H1 (cell line): ENCODE results near the gene RPS18. TPM values are rescaled to one million over a fixed set of nuclear protein-coding genes. Genes with fewer than 3 reads are reported as not detected.

Source experiments
- CTCF ChIA-PET: fragments of 300-600 bp; sonication (Branson Sonifier 250); formaldehyde crosslinking; loops from one replicate; lab custom pipeline; 2021; ENCODE audit not compliant: partially characterized antibody; lab: Charles Lee
- POLR2A ChIA-PET: fragments of 300-600 bp; sonication (Branson Sonifier 250); formaldehyde crosslinking; loops from one replicate; lab custom pipeline; 2021; ENCODE audit warnings: inconsistent platforms; ENCODE audit not compliant: partially characterized antibody; lab: Charles Lee
- DNase-seq, 2 experiments: peaks; one replicate each; pipeline versions ENCODE4 v3.0.0 to v3.0.0-alpha.2; 2010 to 2022; ENCODE audit warnings: low spot score in 2 of 2, low read depth in 1 of 2, mixed read lengths in 1 of 2
- FAIRE-seq: peaks from 2 replicates; lab custom pipeline; 2011; peaks lifted over from hg19 to GRCh38; lab: Jason Lieb, UNC
- H2AFZ ChIP-seq: 2 replicates; pipeline ENCODE4 v1.8.1; 2012; ENCODE audit warnings: low read length, inconsistent platforms
- H2AK5ac ChIP-seq: 2 replicates; pipeline ENCODE4 v1.6.1; 2013; ENCODE audit warnings: low read depth, low read length
- H2BK120ac ChIP-seq: replicated peaks from 2 replicates; pipeline ENCODE3; 2013; ENCODE audit warnings: low read depth, low read length, inconsistent platforms
- H2BK12ac ChIP-seq: 2 replicates; pipeline ENCODE4 v1.6.1; 2013; ENCODE audit warnings: low read depth, low read length
- H2BK15ac ChIP-seq: 2 replicates; pipeline ENCODE4 v1.6.1; 2013; ENCODE audit warnings: low read length
- H2BK20ac ChIP-seq: 2 replicates; pipeline ENCODE4 v1.6.1; 2013; ENCODE audit warnings: low read length
- H2BK5ac ChIP-seq: 2 replicates; pipeline ENCODE4 v1.6.1; 2013; ENCODE audit warnings: low read depth, low read length
- H3K14ac ChIP-seq: 2 replicates; pipeline ENCODE4 v1.6.1; 2013; ENCODE audit warnings: inconsistent platforms; ENCODE audit not compliant: insufficient read length
- H3K18ac ChIP-seq: 2 replicates; pipeline ENCODE4 v1.6.1; 2013; ENCODE audit warnings: low read length; ENCODE audit errors: extremely low read depth
- H3K23ac ChIP-seq: 2 replicates; pipeline ENCODE4 v1.6.1; 2013; ENCODE audit warnings: inconsistent platforms; ENCODE audit not compliant: insufficient read length
- H3K23me2 ChIP-seq: 2 replicates; pipeline ENCODE4 v1.6.1; 2013; ENCODE audit warnings: low read depth, low read length
- H3K27ac ChIP-seq: 2 replicates; pipeline ENCODE4 v1.6.1; 2011; ENCODE audit warnings: low read depth, low read length, inconsistent platforms
- H3K27me3 ChIP-seq, 4 experiments: replicated peaks in 1 of 4; 1 replicate in 1 of 4; 2 replicates in 3 of 4; pipeline versions ENCODE4 v1.6.1 to v1.8.1; 2011 to 2013; ENCODE audit warnings: low read length in 3 of 4, mild to moderate bottlenecking in 3 of 4, inconsistent platforms in 2 of 4, mixed read lengths in 2 of 4, moderate library complexity in 1 of 4; ENCODE audit not compliant: control insufficient read depth in 3 of 4, insufficient read depth in 3 of 4; ENCODE audit errors: extremely low read depth in 1 of 4
- H3K36me3 ChIP-seq, 4 experiments: 2 replicates each; pipeline versions ENCODE4 v1.6.1 to v1.8.1; 2011 to 2013; ENCODE audit warnings: mild to moderate bottlenecking in 4 of 4, low read length in 3 of 4, moderate library complexity in 2 of 4, control low read depth in 1 of 4, inconsistent platforms in 1 of 4; ENCODE audit not compliant: insufficient read depth in 4 of 4, control insufficient read depth in 2 of 4
- H3K4ac ChIP-seq: replicated peaks from 2 replicates; pipeline ENCODE3; 2013; ENCODE audit warnings: low read length, low read depth, mixed read lengths, inconsistent platforms; ENCODE audit not compliant: insufficient read length
- H3K4me1 ChIP-seq, 4 experiments: replicated peaks in 1 of 4; 1 replicate in 1 of 4; 2 replicates in 3 of 4; pipeline versions ENCODE4 v1.6.1 to v1.8.1; 2011 to 2013; ENCODE audit warnings: low read length in 3 of 4, inconsistent platforms in 2 of 4, mixed read lengths in 1 of 4; ENCODE audit not compliant: insufficient read depth in 4 of 4, control insufficient read depth in 3 of 4
- H3K4me2 ChIP-seq, 2 experiments: 2 replicates each; pipeline versions ENCODE4 v1.6.1 to v1.8.1; 2011 to 2013; ENCODE audit warnings: low read depth in 2 of 2, low read length in 2 of 2, control low read depth in 1 of 2, inconsistent platforms in 1 of 2, mild to moderate bottlenecking in 1 of 2; ENCODE audit not compliant: insufficient read depth in 1 of 2
- H3K4me3 ChIP-seq, 4 experiments: fragments of 200-600, 300-600 bp in 1 of 4; sonication (generic), shearing (Covaris generic), sonication (Bioruptor Twin) in 1 of 4; 2 replicates each; pipeline versions ENCODE4 v1.5.1 to v1.8.1; 2011 to 2016; ENCODE audit warnings: low read length in 4 of 4, low read depth in 3 of 4, control low read depth in 2 of 4, inconsistent platforms in 2 of 4, mild to moderate bottlenecking in 2 of 4, mixed read lengths in 1 of 4, moderate library complexity in 1 of 4; ENCODE audit not compliant: insufficient read depth in 2 of 4; ENCODE audit errors: extremely low read depth in 1 of 4
- H3K56ac ChIP-seq: replicated peaks from 2 replicates; pipeline ENCODE3; 2013; ENCODE audit warnings: low read depth, mild to moderate bottlenecking, mixed read lengths, low read length, inconsistent platforms; ENCODE audit not compliant: insufficient read length
- H3K79me1 ChIP-seq: 2 replicates; pipeline ENCODE4 v1.6.1; 2013; ENCODE audit warnings: low read depth, low read length, control low read depth
- H3K79me2 ChIP-seq, 2 experiments: 2 replicates each; pipeline versions ENCODE4 v1.6.1 to v1.8.1; 2012 to 2013; ENCODE audit warnings: low read length in 2 of 2, mild to moderate bottlenecking in 2 of 2, inconsistent platforms in 1 of 2; ENCODE audit not compliant: insufficient read depth in 2 of 2, control insufficient read depth in 1 of 2
- H3K9ac ChIP-seq, 4 experiments: replicated peaks in 1 of 4; 1 replicate in 1 of 4; 2 replicates in 3 of 4; pipeline versions ENCODE4 v1.6.1 to v1.8.1; 2011 to 2013; ENCODE audit warnings: low read depth in 3 of 4, low read length in 3 of 4, control low read depth in 2 of 4, mild to moderate bottlenecking in 2 of 4, moderate library complexity in 2 of 4, inconsistent platforms in 1 of 4; ENCODE audit errors: extremely low read depth in 1 of 4
- H3K9me3 ChIP-seq, 2 experiments: 2 replicates each; pipeline versions ENCODE4 v1.6.1 to v1.8.1; 2012 to 2013; ENCODE audit warnings: mild to moderate bottlenecking in 2 of 2, moderate library complexity in 2 of 2, control low read depth in 1 of 2, inconsistent platforms in 1 of 2, low read depth in 1 of 2, low read length in 1 of 2, mixed read lengths in 1 of 2; ENCODE audit not compliant: insufficient read depth in 2 of 2
- H4K20me1 ChIP-seq, 2 experiments: replicated peaks in 1 of 2; 2 replicates each; pipeline versions ENCODE3 to v1.8.1; 2011 to 2013; ENCODE audit warnings: inconsistent platforms in 2 of 2, low read length in 2 of 2, mild to moderate bottlenecking in 1 of 2; ENCODE audit not compliant: insufficient read depth in 2 of 2, control insufficient read depth in 1 of 2
- H4K5ac ChIP-seq: 2 replicates; pipeline ENCODE4 v1.6.1; 2013; ENCODE audit warnings: low read length, low read depth, mixed read lengths, inconsistent platforms; ENCODE audit not compliant: insufficient read length
- H4K8ac ChIP-seq: 2 replicates; pipeline ENCODE4 v1.8.0; 2013; ENCODE audit warnings: mild to moderate bottlenecking, moderate library complexity, low read length, inconsistent platforms; ENCODE audit not compliant: insufficient read depth; ENCODE audit errors: extremely low read depth
- H4K91ac ChIP-seq: replicated peaks from 2 replicates; pipeline ENCODE3; 2013; ENCODE audit warnings: low read length, mixed read lengths, inconsistent platforms; ENCODE audit not compliant: insufficient read length
- CREB1 ChIP-seq: IDR thresholded peaks from 2 replicates; pipeline ENCODE4 v1.6.1; 2012; ENCODE audit warnings: inconsistent platforms
- EZH2 ChIP-seq: fragments of 200-600 bp; sonication (generic); IDR thresholded peaks from 2 replicates; pipeline ENCODE4 v1.7.1; 2012; ENCODE audit warnings: low read depth, mild to moderate bottlenecking, moderate library complexity, low read length, inconsistent platforms; ENCODE audit not compliant: severe bottlenecking
- MAFK ChIP-seq: IDR thresholded peaks from 2 replicates; pipeline ENCODE4 v1.6.1; 2012; ENCODE audit warnings: low read depth, mild to moderate bottlenecking, improper control_type of control experiment, low read length
- NRF1 ChIP-seq: IDR thresholded peaks from 2 replicates; pipeline ENCODE4 v1.6.1; 2011; ENCODE audit warnings: mild to moderate bottlenecking, low read depth, low read length, improper control_type of control experiment
- POLR2A ChIP-seq, 2 experiments: IDR thresholded peaks; 1 replicate in 1 of 2; 2 replicates in 1 of 2; pipeline ENCODE4 v1.6.1; 2011; ENCODE audit warnings: low read depth in 2 of 2, low read length in 2 of 2, mild to moderate bottlenecking in 2 of 2; ENCODE audit errors: control extremely low read depth in 1 of 2
- POLR2AphosphoS5 ChIP-seq: IDR thresholded peaks from 2 replicates; pipeline ENCODE4 v1.6.1; 2011; ENCODE audit warnings: low read depth, low read length
- RAD21 ChIP-seq, 2 experiments: IDR thresholded peaks in 1 of 2; conservative IDR thresholded peaks in 1 of 2; 2 replicates each; pipeline ENCODE4 v1.6.1; 2011; ENCODE audit warnings: low read depth in 2 of 2, low read length in 2 of 2, improper control_type of control experiment in 1 of 2, inconsistent platforms in 1 of 2, mild to moderate bottlenecking in 1 of 2, moderate library complexity in 1 of 2
- RNF2 ChIP-seq: fragments of 200-900, 300-1000 bp; sonication (generic); IDR thresholded peaks from 2 replicates; pipeline ENCODE4 v1.7.1; 2016; ENCODE audit warnings: borderline replicate concordance, low read depth, mild to moderate bottlenecking, antibody characterized with exemption, low read length; ENCODE audit not compliant: poor library complexity, severe bottlenecking; ENCODE audit errors: missing control alignments
- SUZ12 ChIP-seq: fragments of 200-600 bp; sonication (generic); IDR thresholded peaks from 2 replicates; pipeline ENCODE4 v1.6.1; 2012; ENCODE audit warnings: mild to moderate bottlenecking, inconsistent platforms, low read length, moderate library complexity, mixed read lengths
- TAF1 ChIP-seq: IDR thresholded peaks from 2 replicates; pipeline ENCODE4 v1.6.1; 2011; ENCODE audit warnings: mild to moderate bottlenecking, low read depth, low read length
- WGBS, 2 experiments: shearing (Covaris generic) in 1 of 2; methylation state at CpG; one replicate each; pipeline versions ENCODE4 v1.1.6 to v1.1.7; 2013 to 2015; ENCODE audit warnings: low lambda C conversion rate in 2 of 2, mixed read lengths in 2 of 2, inconsistent platforms in 1 of 2, low coverage in 1 of 2, missing lambda C conversion rate in 1 of 2; ENCODE audit not compliant: insufficient replicate concordance in 2 of 2, insufficient coverage in 1 of 2, insufficient read length in 1 of 2; ENCODE audit errors: extremely low coverage in 1 of 2, missing lambda C conversion rate in 1 of 2; 5-methylcytosine and 5-hydroxymethylcytosine counted together
- polyA plus RNA-seq, 7 experiments: library from polyadenylated mRNA; depleted of rRNA in 3 of 7; stranded (reverse) in 5 of 7; unstranded in 2 of 7; fragments of >200 nt in 5 of 7; fragments of 200-250 nt in 2 of 7; gene quantifications; 1 replicate in 5 of 7; 2 replicates in 1 of 7; 4 replicates in 1 of 7; pipeline versions ENCODE4 v1.2.1 to v1.2.3, GENCODE V29; 2011 to 2013; ENCODE audit warnings: missing spikeins in 2 of 7, mixed read lengths in 2 of 7
- total RNA-seq: library from RNA; stranded (reverse); fragmentation: NEBNext Ultra II Directional; extraction: Animal tissue kit (Norgen Biotek cat#: 25700); gene quantifications from 2 replicates; pipeline ENCODE4 v1.2.1, GENCODE V29; 2021

RPS18 gene
- total and polyA plus RNA-seq, 2 of the 8 experiments (the other 6 are each of a cell fraction or from before 2014, with no cell fraction given), result 2,796 to 7,099 TPM

DNA sequence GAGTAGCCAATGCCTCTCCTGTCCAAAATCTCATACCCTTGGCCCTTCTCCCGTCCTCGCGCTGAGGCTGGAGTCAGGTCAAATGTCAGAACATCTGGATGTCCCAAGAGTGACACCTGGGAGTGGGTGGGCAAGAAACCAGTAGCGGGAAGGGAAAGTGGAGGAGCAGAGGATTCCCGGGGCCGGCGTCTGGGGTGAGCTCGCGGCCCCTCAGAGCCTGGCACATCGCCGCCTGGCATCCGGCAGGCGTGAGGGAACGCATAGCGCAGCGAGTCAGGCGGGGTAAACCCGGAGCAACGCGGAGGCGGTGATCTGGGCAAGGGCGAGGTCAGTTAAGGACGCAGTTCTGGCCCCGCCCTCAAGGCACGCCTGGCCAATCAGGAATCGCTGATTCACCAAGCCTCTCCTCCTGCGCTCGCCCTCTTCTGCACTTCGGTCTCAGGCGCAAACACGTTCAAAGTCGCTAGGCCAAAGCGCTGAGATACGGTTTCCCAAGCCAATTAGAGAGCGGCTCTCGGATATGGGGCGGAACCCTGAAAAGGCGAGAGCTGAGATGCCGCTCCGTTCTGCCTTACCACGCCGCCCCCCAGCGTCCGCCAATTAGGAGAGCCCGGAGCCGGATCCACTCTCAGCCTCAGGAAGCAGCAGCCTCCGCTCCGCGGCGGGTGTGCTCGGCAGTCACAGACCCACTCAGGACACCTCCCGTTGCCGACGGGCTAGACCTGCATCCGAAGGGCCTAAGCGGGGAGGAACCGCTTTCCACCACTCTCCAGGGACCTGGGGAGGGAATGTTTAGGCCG, 22.7 kb upstream of the RPS18 start:
- Histone ChIP-seq H3K56ac (no peak overlapping the region), H4K5ac (no peak overlapping the region), H3K27ac (peak overlapping the region; percentile 44; the same call in 1 of the 2 replicates), H3K36me3 (peaks cover 0 to 2% (median 0%) of the 10 kb centered on the region in 4 experiments; a peak in 1 of 8 replicates), H3K4me2 (peak overlapping the region; percentile 63 to 98), H3K14ac (no peak overlapping the region), H3K9ac (peak overlapping the region; percentile 40 to 72 (median 57)), H4K20me1 (no peaks in the 10 kb centered on the region), H3K4ac (no peak overlapping the region), H3K9me3 (no peaks in the 10 kb centered on the region), H3K27me3 (peaks cover 0 to 21% (median 11%) of the 10 kb centered on the region in 4 experiments; a peak in 6 of 7 replicates), H2AK5ac (no peak overlapping the region), H2BK12ac (no peak overlapping the region), H3K4me3 (peak overlapping the region; percentile 33 to 73 (median 70)), H4K8ac (no peak overlapping the region), H2BK20ac (no peak overlapping the region), H2BK120ac (no peak overlapping the region), H2BK15ac (no peak overlapping the region), H3K23ac (no peak overlapping the region), H2BK5ac (peak overlapping the region; percentile 5; the same call in 1 of the 2 replicates), H3K4me1 (peaks cover 0 to 10% (median 7%) of the 10 kb centered on the region in 4 experiments; a peak in 4 of 7 replicates), H3K79me1 (no peaks in the 10 kb centered on the region), H3K79me2 (no peaks in the 10 kb centered on the region), H4K91ac (no peak overlapping the region), H2AFZ (0 out of 2 replicates have a peak overlapping the region, but pooled peaks have one; percentile 77), H3K18ac (no peak overlapping the region), H3K23me2 (peaks cover 9% of the 10 kb centered on the region; the same call in 1 of the 2 replicates)
- POLR2A ChIA-PET, result interaction anchor here (0.7 to 3.0 kb wide), 22 partner anchors 10 to 281 kb away, joined by 3 to 26 read pairs (median 4); partner anchors contain the start of genes B3GALT4, PFDN6, RING1 and RPS18
- FAIRE-seq, result peak; percentile 85
- 2% methylated on average over 57 of the region's 58 CpGs; no CpG with 5 or more reads in 1 of the 2 experiments for WGBS, 2 experiments
- peak; percentile 95 to 97 for DNase-seq
- CTCF ChIA-PET, result interaction anchor here (1.0 to 7.9 kb wide), 35 partner anchors 11 to 316 kb away, joined by 3 to 107 read pairs (median 5); partner anchors contain the start of genes B3GALT4, HSD17B8, RING1 and RPS18
- TF ChIP-seq CREB1, result peak; percentile 57; the same call in 1 of the 2 replicates
- TF ChIP-seq POLR2A (IDR thresholded peaks at IDR 0.05; ENCODE audit: control extremely low read depth in 1 of 2, low read depth in 2 of 2, low read length in 2 of 2), result peak in 1 of 2 experiments; percentile 70; a peak in 2 of 3 replicates
- TF ChIP-seq RNF2, result no peak
- TF ChIP-seq POLR2AphosphoS5, result peak; percentile 46; the same call in 1 of the 2 replicates
- TF ChIP-seq EZH2, result no peak
- peak; percentile 7; the same call in 1 of the 2 replicates for TF ChIP-seq MAFK
- peak; percentile 6 to 22; a peak in 1 of 4 replicates for TF ChIP-seq RAD21 (IDR thresholded peaks at IDR 0.05 in 1 of 2, conservative IDR thresholded peaks at IDR 0.05 in 1 of 2; ENCODE audit: low read depth in 2 of 2, low read length in 2 of 2)
- TF ChIP-seq SUZ12, result peak; percentile 3; the same call in 1 of the 2 replicates
- TF ChIP-seq NRF1, result 0 out of 2 replicates have a peak, but pooled peaks have one; percentile 9
- TF ChIP-seq TAF1, result peak; percentile 36; the same call in 1 of the 2 replicates
